22Rv1 (cell line): ENCODE data around the gene LRMDA.

ENCODE experiments used
- ZFX ChIP-seq: fragments of 450-650 bp; IDR thresholded peaks from 2 replicates; pipeline ENCODE4 v1.6.1; 2017; ENCODE audit warnings: antibody characterized with exemption, borderline replicate concordance
- TF ChIP-seq, protein P1 (sequence below): fragments of 450-650 bp; IDR thresholded peaks from 2 replicates; pipeline ENCODE4 v1.5.1; 2017; ENCODE audit warnings: mild to moderate bottlenecking

DNA sequence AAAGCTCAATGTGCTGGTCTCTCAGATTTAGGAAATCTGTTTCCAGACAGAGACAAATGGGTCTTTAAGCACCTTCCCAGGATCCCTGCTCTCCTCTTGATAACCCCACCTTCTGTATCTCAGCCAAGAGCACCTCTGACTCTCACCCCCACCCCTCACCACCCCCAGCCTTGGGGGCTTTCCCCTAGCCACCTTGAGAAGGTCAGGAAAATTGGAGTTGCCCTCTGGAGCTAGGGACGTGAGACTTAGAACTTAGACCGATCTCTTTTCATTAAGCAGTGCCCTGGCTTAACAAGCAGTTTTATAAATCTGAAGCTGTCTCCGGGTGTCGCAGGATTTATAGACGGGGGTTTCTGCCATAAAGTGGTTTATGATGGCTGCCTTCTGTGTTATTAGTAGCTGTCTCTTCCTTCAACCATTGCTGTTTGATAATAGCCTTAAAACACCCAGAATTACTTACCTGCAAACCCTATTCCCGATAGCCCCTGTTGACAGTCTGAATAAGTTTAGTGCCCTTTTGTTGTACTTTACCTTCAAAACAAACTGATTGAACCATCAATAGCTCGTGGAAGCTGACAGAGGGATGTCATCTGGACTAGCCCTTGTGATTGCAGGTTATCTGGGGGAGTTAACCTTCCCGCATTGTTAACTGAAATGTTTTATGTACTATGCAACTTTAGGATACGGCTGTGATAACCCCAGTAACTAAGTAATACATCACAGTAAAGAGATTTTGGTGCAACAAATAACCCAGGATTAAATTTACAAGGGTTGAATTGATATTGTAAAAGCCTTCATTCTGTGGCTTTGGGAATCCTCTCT is 621.5 kb downstream of the LRMDA start:
- TF ChIP-seq, protein P1, sequence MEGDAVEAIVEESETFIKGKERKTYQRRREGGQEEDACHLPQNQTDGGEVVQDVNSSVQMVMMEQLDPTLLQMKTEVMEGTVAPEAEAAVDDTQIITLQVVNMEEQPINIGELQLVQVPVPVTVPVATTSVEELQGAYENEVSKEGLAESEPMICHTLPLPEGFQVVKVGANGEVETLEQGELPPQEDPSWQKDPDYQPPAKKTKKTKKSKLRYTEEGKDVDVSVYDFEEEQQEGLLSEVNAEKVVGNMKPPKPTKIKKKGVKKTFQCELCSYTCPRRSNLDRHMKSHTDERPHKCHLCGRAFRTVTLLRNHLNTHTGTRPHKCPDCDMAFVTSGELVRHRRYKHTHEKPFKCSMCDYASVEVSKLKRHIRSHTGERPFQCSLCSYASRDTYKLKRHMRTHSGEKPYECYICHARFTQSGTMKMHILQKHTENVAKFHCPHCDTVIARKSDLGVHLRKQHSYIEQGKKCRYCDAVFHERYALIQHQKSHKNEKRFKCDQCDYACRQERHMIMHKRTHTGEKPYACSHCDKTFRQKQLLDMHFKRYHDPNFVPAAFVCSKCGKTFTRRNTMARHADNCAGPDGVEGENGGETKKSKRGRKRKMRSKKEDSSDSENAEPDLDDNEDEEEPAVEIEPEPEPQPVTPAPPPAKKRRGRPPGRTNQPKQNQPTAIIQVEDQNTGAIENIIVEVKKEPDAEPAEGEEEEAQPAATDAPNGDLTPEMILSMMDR = no peak
- no peak for TF ChIP-seq ZFX
